Stimulated activated CD8-positive, alpha-beta memory T cell treated with anti-CD3 and anti-CD28 coated beads, Interleukin-4, amount 100 ng/mL, for 24 hours (primary cell): ENCODE measurements around the gene SRRD.

ENCODE experiments used
- DNase-seq: peaks from one replicate; pipeline ENCODE4 v3.0.0-alpha.2; 2020; ENCODE audit warnings: low read depth

SRRD gene

GRCh38 chr22:26483043-26483438 is 636 bp upstream of the SRRD start:
- no peak for DNase-seq

DNA sequence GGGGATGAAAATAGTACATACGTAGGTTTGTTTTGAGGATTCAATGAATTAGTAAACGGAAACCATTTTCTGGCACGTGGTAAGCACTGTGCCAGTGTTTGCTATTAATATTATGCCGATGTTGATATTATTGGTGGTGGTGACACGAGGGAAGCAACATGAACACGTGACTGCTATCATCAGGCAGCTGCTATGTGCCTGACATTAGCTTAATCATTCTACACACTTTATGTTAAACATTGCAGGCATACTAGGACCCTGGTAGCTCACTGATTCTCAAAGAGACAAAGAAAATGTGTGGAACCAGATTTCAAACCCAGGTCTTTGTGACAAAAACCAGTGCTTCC is 656 bp downstream of the SRRD start:
- DNase-seq, result no peak

DNA sequence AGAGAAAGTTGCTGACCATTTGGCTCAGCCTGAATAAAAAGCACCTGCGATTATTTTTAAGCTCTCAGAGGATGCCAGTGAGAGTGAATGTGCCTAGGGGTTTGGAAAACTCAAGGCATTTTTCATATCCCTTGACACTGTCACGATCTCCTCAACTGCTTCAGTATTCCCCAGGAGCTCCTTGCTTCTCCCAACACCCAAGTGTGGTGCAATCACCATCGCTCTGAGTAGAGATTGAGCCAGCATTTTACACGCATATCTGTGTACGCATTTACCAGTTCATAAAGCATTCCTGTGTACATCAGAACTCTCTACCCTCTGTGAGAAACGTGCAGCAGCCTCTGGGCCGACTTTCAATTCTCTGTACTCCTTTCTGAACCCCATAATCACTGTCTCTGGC is 1.3 kb downstream of the SRRD start:
- DNase-seq, result no peak

GRCh38 chr22:26485806-26486390 is 2.2 kb downstream of the SRRD start:
- DNase-seq, result no peak

GRCh38 chr22:26486394-26486793 is 2.7 kb downstream of the SRRD start:
- no peak for DNase-seq

GRCh38 chr22:26487996-26488395 is 4.3 kb downstream of the SRRD start:
- no peak for DNase-seq

GRCh38 chr22:26489447-26490036 is 5.9 kb downstream of the SRRD start:
- DNase-seq, result no peak

- DNase-seq, result no peak
Measured at GRCh38 chr22:26492220-26492619, 8.5 kb downstream of the SRRD start.

- DNase-seq, result no peak
Measured at GRCh38 chr22:26494506-26494905, 10.8 kb downstream of the SRRD start.

DNA sequence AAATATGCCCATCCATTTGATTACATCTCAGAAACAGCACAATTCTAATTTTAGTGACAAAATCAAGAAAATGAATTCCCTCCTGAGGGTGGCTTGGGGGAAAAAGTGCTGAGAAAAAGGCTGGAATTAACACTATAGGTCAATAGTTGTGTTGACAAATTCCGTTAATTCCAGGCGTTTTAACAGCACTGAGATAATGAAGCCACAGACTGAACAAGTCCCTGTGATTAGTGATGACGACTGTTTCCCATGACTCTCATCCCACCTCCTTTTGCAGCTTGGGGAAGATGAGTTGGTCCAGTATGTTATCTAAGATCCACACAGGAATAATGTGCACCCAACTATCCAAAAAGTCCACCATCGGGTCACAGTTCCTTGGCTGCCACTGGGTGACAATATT is 12.8 kb downstream of the SRRD start:
- no peak for DNase-seq

DNA sequence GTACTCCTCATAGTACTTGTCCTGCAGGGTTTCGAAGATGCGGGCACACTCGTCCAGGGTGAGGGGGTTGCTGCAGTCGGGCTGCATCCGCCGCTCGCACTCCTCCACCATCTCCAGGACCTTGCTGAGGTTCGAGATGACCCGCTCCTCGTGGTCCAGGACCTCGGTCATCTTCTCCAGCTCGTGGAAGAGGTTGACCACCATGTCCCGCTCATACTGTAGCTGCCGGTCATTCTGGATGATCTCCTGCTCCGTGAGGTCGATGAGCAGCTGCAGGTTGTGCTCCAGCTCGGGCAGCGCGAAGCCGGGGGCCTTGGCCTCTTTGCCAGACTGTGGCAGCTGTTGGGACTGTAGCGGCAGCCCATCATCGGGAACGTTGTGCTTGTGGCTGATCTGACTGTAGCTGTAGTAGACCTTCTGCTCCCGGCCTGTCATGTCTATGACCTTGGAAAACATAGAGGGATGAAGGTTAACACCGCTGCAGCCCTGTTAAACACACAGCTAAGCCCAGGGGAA is 15.6 kb downstream of the SRRD start:
- no peak for DNase-seq

DNA sequence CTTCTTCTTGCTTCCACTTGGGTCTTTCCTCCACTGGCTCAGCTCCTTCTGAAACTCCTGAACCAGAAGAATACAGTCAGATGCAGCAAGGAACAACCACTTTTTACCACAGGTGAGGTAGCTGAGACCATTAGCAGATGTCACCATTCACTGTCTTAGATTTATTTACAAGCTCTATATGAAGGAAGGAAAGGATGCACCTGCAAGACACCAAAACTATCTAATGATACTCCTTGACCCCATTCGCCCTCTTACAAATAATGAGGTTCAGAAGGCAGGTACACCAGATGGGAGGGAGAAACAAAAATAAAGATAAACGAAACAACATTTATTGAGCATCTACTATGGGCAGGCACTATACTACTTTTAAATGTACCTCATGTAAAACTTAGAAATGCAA is 18.3 kb downstream of the SRRD start:
- no peak for DNase-seq

DNA sequence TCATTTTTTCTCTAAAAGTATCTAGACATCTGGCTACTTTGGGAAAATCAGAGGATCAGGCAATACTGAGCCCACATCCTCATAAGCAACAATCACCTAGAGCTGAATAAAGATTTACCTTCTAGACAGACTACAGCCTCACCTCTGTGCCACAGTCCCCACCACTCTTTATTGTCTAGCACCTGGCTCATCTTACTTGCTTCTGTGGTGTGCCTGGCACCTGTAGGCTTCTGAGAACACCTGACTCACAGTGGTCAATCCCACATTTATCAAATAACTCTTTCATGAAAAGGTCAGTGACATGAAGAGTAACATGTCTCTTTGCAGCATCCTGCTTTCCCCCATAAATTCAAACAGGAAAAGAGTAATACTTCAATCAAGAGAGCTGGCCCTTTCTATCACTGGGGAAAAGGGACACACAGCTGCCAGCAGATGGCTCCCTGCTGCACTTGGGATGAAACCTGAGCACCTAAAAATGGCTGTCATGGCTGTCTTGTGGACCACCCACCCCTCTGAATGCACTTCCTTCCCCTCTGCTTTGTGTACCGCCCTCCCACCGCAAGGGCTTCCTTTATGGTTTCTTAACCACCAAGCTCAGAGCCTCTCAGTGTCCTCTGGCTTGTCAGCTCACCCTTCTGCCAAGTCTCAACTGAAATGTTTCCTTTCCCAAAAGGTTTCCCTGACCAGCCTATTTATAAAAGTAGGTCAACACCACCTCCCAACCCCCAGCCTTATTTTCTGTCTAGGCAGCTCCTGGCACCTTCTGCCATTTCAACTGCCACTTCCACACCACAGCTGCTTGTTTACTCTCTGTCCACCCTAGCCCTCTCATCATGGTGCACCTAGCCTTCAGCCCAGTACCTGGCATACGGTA is 19.2 kb downstream of the SRRD start:
- peak; percentile 37 for DNase-seq

DNA sequence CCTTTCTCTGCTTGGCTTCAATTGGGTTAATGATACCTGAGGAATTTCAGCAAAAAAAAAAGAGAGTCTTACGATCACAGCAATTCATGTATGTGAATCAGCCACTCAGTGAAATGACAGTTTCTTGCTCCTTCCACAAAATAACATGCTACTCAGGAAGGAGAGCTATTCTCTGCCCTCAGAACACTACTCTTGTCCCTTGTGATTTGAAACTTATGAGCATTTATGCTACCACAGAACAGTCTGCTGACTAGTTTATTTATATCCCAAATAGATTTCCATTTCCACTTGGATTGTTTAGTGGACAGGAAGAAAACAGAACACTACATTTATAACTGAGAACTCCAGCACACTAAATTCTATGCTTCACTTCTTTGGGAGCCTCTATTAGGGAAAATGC is 20.1 kb downstream of the SRRD start:
- no peak for DNase-seq

GRCh38 chr22:26508148-26508547 is 24.5 kb downstream of the SRRD start:
- DNase-seq, result no peak

DNA sequence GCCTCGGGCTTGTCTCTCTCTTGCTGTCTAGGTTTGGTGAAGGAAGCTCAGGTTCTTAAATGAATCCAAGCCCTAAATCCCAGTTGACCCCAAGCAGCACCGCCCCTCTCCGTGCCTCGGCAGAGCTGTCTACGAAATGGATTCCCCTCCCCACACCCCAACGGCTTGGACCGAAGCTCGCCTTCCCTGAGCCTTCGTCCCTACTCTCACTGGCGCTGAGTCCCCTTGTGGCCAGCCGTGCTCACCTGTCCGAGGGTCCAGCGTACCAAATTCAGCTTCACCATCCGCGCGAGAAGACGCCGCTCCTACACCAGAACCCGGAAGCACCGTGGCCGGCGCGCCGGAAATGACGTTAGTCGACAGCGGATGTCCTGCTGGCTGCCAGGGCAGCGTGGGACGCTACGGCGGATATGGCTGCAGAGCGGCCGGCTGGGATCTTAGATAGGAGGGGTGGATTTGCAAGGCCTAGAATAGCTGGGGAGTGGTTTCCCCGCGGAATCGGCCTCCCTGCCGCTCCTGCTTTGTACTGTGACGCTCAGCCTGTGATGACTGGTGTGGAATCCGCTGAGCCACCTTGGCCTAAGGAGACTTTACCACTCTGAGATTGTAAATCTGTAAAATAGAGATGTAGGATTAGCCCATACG is 28.6 kb downstream of the SRRD start, which contains the start of gene TFIP11:
Gene TFIP11, minus strand, starts transcription at position 325 of the 645 bp plus-strand sequence. CDS start 2,201 bp downstream, outside the sequence.
- peak; percentile 89 for DNase-seq

- DNase-seq, result no peak
Measured at GRCh38 chr22:26513838-26514237, 30.2 kb downstream of the SRRD start.

- no peak for DNase-seq
Measured at GRCh38 chr22:26514419-26515161, 30.9 kb downstream of the SRRD start.

DNA sequence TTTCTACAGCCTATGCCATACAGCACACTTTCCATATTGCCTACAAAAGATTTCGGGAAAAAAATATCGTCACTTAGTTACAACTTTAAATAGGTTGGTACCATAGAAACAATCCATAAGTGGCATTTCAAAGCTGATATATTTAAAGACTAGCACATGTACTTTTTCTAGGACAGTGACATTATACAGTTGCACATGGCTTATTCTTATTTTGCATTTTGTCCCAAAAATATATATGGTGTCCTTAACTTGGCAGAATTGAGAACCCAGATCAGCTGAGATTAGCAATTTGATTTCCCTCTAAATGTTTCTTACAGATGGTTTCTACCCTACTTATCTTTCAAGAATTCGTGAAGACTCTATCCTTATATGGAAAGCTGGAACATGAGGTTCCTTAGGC is 32.3 kb downstream of the SRRD start:
- no peak for DNase-seq

DNA sequence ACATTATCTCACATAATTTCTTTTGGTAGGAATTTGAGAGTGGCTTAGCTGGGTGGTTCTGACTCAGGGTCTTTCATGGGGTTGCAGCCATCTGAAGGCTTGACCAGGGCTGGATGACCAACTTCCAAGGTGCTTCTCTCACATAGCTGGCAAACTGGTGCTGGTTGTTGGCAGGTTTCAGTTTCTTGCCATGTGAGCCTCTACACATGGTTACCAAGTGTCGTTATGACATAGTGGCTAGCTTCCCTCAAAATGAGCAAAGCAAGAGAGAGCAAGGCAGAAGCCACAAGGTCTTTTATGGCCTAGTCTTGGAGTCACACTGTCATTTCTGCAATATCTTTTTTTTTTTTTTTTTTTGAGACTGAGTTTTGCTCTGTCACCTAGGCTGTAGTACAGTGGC is 32.8 kb downstream of the SRRD start:
- DNase-seq, result no peak

DNA sequence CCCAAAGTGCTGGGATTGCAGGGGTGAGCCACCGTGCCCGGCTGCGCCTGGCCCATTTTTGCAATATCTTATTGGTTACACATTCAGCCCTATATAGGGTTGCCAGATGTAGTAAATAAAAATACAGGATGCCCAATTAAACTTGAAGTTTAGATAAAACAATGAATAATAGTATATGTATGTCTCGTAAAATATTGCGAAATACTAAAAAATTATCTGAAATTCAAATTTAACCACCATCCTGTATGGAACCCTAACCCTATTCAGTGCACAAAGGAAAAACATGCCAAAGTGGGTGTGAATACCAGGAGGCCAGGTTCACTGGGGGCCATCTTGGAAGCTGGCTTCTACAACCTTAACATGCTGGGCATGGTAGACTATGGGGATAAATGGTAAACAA is 33.8 kb downstream of the SRRD start:
- DNase-seq, result no peak

DNA sequence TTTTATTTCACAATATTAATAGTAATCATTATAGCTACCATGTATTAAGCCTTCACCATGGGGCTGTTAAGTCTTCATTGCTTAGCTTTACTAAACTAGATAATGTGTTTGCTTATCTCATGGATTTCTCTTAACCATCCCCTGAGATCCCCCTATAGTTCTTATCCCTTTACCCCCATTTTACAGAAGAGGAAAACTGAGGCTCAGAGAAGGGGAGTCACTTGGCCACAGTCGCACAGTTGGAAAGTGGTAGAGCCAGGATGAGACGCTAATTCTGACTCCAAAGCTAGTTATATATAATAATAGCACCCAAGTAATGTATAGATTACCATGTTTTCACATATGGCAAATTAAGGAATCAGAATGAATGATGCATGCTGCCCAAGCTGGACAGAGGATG is 38.3 kb downstream of the SRRD start:
- no peak for DNase-seq
